ENCODE results near the gene BSG.
A peak's percentile ranks its signal among the peaks of the same experiment; 100 is the strongest.

The BSG gene

DNA sequence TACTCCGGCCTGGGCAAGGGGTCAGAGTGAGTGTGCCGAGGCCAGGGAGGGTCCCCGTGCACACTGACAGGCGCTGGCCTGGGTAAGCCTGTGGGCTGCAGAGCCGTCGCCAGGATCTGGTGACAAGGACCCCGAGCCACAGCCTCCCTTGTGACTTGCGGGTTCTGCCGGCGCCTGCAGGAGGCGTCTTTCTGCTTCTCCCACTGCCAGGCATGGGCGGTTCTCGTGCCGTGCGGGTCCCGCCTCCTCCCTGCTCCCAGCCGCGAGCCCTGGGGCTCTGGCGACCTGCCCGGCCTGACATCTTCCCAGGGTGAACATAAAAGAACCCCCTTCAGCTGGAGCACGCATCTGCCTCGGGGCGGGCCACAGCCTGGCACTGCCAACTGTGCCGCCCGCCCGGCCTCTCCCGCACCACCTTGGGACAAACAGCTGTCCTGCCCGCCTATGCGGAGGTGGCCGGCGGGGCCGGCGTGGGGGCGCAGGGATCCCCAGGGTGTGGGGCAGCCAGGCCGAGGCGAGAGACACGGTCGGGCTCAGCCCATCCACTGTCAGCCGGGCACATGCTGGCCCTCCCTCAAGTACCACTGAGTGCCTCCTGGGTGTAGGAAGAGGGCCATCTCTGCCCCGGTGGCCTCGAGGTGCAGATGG lies 15.8 kb downstream of the BSG start:
- no peak for DNase-seq (ENCODE audit: low read depth, low spot score)
- ChIA-PET CTCF (interaction anchor here (1.0 to 5.0 kb wide), 5 partner anchors 12 to 146 kb away, joined by 3 to 66 read pairs (median 8); no protein-coding TSS in a partner anchor), POLR2A (interaction anchor here (1.8 kb wide), 1 partner anchor 15 kb away, joined by 4 read pairs; no protein-coding TSS in a partner anchor)
- H3K4me3 ChIP-seq (ENCODE audit: low read depth, low read length) = no peak overlapping the region
- TF ChIP-seq, protein P1, sequence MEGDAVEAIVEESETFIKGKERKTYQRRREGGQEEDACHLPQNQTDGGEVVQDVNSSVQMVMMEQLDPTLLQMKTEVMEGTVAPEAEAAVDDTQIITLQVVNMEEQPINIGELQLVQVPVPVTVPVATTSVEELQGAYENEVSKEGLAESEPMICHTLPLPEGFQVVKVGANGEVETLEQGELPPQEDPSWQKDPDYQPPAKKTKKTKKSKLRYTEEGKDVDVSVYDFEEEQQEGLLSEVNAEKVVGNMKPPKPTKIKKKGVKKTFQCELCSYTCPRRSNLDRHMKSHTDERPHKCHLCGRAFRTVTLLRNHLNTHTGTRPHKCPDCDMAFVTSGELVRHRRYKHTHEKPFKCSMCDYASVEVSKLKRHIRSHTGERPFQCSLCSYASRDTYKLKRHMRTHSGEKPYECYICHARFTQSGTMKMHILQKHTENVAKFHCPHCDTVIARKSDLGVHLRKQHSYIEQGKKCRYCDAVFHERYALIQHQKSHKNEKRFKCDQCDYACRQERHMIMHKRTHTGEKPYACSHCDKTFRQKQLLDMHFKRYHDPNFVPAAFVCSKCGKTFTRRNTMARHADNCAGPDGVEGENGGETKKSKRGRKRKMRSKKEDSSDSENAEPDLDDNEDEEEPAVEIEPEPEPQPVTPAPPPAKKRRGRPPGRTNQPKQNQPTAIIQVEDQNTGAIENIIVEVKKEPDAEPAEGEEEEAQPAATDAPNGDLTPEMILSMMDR (IDR thresholded peaks at IDR 0.05; ENCODE audit: insufficient read depth, low read length, missing control alignments) = peak; percentile 81

DNA sequence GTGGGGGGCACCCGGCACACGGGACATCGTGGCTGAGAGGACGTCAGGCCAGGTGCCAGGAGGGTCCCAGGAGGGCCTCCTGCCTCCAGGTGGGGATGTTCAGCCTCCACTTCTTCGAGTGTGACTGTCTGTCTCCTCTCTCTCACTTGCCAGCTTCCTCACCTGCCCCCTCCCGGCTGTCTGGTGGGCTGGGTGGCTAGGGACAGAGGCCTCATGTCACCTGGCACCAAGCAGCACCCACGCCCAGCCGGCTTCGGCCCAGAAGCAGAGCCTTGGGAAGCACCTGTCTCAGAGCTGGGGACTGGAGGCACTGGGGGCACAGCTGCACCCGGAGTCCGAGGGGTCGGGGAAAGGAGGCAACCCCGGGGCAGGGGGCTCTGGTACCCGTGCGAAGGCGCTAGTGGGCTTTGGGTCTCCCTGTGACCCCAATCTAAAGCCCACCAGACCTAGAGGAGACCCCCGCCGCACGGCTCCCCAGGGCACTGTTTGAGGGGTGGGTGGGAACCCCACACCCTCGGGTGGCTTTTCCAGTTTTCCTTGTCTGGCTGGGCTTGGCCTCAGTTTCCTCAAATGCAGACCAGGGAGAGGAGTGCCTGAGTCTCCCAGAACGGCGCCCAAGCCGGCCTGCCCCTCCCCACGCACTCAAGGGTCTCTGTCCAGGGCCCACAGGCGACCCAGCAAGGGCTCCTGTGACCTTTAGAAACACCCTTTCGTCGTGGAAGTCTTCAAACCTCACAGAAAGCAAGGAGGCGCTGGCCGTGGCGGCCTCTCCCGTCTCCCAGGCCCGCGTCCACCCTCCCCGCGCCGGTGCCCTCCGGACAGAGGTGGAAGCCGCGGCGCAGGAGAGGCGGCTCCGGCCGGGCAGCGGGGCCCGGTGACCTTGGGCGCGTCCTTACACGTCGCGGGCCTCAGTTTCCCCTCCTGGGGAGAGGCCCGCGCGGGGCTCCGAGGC lies 16.6 kb downstream of the BSG start:
- POLR2A ChIA-PET = no interaction called here
- TF ChIP-seq, protein P1 (IDR thresholded peaks at IDR 0.05; ENCODE audit: insufficient read depth, low read length, missing control alignments) = no peak
- CTCF ChIA-PET = interaction anchor here (1.0 to 1.2 kb wide), 2 partner anchors 13 to 15 kb away, joined by 3 to 4 read pairs; no protein-coding TSS in a partner anchor
- no peak for DNase-seq (ENCODE audit: low read depth, low spot score)
- H3K4me3 ChIP-seq (ENCODE audit: low read depth, low read length) = no peak overlapping the region

DNA sequence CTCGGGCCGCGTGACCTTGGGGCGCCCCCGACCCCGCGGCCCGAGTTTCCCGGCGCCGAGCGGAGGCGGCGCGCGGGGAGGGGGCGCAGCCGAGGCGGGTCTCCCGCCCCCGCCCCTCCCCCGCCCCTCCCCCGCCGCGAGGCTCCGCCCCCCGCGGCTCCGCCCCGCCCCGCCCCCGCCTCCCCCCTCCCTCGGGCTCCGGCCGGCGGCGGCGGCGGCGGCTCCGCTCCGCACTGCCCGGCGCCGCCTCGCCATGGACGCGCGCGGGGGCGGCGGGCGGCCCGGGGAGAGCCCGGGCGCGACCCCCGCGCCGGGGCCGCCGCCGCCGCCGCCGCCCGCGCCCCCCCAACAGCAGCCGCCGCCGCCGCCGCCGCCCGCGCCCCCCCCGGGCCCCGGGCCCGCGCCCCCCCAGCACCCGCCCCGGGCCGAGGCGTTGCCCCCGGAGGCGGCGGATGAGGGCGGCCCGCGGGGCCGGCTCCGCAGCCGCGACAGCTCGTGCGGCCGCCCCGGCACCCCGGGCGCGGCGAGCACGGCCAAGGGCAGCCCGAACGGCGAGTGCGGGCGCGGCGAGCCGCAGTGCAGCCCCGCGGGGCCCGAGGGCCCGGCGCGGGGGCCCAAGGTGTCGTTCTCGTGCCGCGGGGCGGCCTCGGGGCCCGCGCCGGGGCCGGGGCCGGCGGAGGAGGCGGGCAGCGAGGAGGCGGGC lies 17.4 kb downstream of the BSG start, which contains the start of gene HCN2:
Gene HCN2, plus strand, starts transcription at position 189 of the 703 bp plus-strand sequence. Its CDS starts 65 bp downstream, at position 254.
- DNase-seq (ENCODE audit: low read depth, low spot score) = no peak
- H3K4me3 ChIP-seq (ENCODE audit: low read depth, low read length) = peak within 1 kb of the TSS; percentile 34
- ChIA-PET POLR2A (no interaction called here), CTCF (no interaction called here)
- TF ChIP-seq, protein P1 (IDR thresholded peaks at IDR 0.05; ENCODE audit: insufficient read depth, low read length, missing control alignments) = no peak

DNA sequence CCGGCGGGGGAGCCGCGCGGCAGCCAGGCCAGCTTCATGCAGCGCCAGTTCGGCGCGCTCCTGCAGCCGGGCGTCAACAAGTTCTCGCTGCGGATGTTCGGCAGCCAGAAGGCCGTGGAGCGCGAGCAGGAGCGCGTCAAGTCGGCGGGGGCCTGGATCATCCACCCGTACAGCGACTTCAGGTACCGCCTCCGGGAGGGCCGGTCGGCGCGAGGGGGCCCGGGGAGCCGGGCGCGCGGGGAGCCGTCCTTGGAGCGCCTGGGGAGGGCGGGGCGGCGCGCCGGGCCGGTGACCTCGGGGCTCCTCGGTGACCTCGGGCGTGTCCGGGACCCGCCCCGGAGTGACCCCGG lies 18.0 kb downstream of the BSG start:
- POLR2A ChIA-PET = no interaction called here
- DNase-seq (ENCODE audit: low read depth, low spot score) = no peak
- peak overlapping the region; percentile 34 for H3K4me3 ChIP-seq (ENCODE audit: low read depth, low read length)
- CTCF ChIA-PET = no interaction called here
- TF ChIP-seq, protein P1 (IDR thresholded peaks at IDR 0.05; ENCODE audit: insufficient read depth, low read length, missing control alignments) = no peak

DNA sequence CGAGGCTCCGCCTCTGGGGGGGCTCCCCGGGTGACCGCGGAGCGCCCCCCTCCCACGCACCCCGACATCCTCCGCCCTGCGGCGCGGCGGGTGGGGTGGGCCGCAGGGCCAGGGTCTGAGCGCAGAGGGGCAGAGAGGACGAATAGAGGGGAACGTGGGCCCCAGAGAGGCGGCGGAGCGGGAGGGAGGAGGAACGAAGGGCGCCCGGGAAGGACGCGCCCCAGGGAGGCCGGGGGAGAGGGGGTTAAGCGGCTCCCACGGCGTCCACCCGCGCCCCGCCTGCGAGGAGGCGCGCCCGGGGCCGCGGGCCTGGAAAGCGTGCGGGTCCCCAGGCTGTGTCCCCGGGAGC lies 18.3 kb downstream of the BSG start:
- no peak overlapping the region; the same call in 1 of the 2 replicates for H3K4me3 ChIP-seq (ENCODE audit: low read depth, low read length)
- TF ChIP-seq, protein P1 (IDR thresholded peaks at IDR 0.05; ENCODE audit: insufficient read depth, low read length, missing control alignments) = no peak
- POLR2A ChIA-PET = no interaction called here
- DNase-seq (ENCODE audit: low read depth, low spot score) = no peak
- CTCF ChIA-PET = no interaction called here
